ENCODE measurements around the gene ECSIT.

Gene ECSIT

DNA sequence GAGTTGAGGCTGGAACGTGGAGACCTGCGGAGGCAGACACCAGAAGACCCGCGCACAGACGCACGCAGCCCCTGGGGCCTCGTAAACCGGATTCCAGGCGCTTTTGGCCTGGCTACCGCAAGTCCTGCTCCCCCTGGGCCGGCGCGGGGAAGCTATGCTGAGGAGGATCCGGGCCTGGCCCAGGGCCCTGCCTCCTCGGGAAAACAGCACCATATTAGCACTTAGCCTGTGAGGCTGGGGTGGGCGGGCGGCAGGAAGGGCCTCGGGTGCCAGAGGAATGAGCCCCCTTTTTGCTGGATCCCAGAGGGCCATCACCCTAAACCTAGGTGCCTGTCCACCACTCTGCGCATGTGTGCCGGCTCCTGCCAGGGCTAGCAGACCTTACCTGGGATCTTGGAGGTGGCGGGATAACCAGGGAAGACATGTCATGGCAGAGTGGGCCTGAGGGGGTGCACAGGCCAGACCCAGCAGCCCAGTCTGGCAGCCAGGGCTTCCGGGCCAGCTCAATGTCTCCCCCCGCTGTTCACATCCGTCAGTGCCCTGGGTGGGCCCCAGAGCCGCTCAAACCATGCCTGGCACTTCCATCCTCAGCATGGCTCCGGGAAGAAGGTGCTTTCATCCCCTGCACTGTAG, 22.8 kb upstream of the ECSIT start:
- DNase-seq (ENCODE audit: low spot score) = no peak

DNA sequence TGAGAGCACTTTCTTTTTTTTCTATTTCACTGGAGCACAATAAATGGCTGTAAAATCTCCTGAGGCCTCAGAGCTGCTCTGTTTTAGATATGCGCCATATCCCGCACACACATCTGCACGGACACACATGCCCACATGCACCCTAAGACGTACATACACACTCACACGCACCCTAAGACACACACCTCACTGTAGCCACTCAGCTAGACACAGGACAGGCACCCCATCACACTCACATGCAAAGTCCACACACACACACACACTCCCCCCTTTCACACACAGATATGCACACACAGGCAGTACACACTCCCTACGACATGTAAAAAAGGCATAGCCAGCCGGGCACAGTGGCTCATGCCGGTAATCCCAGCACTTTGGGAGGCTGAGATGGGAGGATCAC, 21.3 kb upstream of the ECSIT start:
- DNase-seq (ENCODE audit: low spot score) = no peak

DNA sequence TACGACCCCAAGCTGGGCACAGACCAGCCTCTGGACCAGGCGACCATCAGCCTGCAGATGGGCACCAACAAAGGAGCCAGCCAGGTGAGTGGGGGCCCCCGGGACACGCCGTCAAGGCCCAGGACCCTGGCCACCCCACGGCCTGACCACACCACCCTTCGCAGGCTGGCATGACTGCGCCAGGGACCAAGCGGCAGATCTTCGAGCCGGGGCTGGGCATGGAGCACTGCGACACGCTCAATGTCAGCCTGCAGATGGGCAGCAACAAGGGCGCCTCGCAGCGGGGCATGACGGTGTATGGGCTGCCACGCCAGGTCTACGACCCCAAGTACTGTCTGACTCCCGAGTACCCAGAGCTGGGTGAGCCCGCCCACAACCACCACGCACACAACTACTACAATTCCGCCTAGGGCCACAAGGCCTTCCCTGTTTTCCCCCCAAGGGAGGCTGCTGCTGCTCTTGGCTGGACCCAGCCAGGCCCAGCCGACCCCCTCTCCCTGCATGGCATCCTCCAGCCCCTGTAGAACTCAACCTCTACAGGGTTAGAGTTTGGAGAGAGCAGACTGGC, 20.5 kb upstream of the ECSIT start:
- DNase-seq (ENCODE audit: low spot score) = no peak

DNA sequence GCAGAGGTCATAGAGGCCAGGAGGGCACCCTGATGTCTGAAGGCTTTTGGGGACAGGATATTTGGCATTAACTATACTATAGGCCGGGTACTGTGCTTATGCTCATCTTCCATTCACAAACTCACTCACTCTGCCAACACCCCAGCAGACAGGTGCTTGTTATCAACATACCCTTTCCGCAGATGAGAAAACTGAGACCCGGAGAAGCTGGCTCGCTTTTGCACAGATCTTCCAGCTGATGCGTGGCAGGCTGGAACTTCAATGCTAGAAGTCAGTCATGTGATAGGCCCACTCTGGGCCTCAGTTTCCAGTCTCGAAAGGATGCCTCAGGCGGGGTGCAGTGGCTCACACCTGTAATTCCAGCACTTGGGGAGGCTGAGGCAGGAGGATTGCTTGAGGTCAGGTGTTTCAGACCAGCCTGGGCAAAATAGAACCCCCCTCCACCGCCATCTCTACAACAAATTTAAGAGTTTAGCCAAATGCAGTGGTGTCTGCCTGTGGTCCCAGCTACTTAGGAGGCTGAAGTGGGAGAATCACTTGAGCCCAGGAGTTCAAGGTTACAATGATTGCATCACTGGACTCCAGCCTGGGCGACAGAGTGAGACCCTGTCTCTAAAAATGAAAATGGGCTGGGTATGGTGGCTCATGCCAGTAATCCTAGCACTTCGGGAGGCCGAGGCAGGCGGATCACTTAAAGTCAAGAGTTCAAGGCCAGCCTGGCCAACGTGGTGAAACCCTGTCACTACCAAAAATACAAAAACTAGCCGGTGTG, 19.2 kb upstream of the ECSIT start:
- DNase-seq (ENCODE audit: low spot score) = no peak

DNA sequence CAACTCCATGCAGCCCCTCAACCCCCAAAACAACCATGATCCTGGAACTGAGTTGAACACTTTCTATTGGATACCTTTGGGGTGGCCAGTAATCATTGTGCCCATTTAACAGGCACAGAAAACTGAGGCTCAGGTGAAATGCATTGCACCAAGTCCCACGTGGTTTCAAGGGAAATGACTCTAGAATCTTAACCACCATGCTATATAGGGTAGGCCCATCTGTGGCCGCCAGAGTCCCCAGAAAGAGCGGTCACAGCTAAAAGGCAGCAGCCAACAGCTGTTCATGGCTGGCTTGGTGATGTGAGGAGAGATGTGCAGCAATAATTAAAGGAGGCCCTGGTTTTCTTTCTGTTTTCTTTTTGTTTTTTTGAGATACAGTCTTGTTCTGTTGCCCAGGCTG, 12.3 kb upstream of the ECSIT start:
- DNase-seq (ENCODE audit: low spot score) = no peak

DNA sequence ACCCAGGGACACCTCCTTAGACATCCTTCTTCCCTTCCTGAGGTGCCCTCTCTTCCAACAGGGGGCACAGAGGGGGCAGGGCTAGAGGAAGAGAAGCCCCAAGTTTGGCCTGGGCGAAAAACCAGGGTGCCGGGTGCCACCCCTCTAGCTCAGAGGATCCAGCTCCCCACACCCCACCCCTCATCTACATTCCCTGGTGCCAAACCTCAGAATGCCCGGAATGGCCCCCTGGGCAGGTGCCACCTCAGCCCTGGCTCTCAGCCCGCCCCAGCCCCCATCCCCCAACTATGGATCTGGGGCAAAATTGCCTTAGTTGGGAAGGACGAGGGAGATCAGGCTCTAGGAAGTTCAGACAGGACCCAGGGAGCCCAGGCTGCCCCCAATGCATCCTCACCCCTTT, 11.7 kb upstream of the ECSIT start:
- DNase-seq (ENCODE audit: low spot score) = no peak

DNA sequence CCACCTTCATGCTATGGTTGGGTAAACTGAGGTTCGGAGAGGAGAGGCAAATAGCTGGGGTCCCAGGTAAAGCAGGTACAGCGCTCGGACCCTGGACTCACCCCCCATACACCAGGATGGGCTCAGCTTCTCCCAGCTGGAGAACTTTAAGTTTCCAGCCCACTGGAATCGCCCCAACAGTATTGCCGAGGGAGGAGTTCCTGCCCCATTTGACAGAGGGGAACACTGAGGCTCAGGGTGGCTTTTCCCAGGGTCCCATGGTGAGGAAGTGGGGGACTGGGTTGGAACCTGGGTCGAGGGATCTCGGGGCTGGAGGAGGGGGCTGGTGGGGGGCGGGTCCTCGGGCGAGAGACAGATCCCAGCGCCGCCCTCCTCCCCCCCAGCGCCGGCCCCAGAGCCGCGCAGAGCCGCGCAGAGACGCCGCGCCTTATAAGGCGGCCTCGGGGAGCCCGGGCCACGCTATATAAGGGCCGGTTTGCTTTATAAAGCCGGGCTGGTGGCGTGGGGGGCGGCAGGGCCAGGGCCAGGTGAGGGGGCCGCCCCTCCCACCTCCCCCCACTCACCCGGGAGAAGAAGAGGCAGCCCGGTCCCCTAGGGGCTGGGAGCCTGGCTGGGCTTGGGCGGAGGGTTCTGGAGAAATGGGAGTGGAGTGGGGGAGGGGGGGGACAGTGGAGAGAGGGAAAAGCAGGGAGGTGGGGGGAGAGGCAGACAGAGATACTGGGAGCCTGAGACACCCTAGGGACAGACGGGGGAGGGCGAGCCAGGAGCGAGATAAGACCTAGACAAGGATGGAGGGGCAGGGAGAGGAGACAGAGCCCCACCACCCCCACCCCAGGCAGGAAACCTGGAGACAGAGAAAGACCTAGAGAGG, 10.8 kb upstream of the ECSIT start:
- peak; percentile 63 for DNase-seq (ENCODE audit: low spot score)

DNA sequence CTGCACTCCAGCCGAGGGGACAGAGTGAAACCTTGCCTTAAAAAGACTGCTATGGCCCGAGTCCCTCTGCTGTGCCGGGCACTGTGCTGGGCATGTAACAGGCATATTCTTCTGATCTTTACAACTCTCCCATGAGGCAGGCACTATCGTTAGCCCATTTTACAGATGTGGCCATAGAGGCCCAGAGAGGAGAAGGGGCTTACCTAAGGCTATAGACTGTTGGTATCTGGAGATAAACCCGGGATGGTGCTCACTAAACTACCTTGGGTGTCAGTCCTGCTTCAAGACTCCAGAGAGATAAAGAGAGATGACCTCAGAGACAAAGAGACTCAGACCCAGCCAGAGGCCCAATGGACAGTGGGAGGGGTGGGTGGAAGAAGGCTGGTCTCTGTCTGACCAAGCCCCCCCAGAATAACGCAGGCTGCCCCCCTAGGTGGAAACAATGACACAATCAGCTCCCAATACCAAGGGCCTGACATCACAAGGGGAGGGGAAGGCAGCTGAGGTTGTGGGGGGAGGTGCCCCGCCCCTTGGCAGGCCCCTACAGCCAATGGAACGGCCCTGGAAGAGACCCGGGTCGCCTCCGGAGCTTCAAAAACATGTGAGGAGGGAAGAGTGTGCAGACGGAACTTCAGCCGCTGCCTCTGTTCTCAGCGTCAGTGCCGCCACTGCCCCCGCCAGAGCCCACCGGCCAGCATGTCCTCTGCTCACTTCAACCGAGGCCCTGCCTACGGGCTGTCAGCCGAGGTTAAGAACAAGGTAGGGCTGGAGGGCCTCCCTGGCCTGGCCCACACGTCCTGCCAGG, 9.5 kb upstream of the ECSIT start, which contains the start of gene CNN1:
Gene CNN1, plus strand, starts transcription at position 620 of the 805 bp plus-strand sequence. Its CDS starts 77 bp downstream, at position 697.
- DNase-seq (ENCODE audit: low spot score) = peak; percentile 70

DNA sequence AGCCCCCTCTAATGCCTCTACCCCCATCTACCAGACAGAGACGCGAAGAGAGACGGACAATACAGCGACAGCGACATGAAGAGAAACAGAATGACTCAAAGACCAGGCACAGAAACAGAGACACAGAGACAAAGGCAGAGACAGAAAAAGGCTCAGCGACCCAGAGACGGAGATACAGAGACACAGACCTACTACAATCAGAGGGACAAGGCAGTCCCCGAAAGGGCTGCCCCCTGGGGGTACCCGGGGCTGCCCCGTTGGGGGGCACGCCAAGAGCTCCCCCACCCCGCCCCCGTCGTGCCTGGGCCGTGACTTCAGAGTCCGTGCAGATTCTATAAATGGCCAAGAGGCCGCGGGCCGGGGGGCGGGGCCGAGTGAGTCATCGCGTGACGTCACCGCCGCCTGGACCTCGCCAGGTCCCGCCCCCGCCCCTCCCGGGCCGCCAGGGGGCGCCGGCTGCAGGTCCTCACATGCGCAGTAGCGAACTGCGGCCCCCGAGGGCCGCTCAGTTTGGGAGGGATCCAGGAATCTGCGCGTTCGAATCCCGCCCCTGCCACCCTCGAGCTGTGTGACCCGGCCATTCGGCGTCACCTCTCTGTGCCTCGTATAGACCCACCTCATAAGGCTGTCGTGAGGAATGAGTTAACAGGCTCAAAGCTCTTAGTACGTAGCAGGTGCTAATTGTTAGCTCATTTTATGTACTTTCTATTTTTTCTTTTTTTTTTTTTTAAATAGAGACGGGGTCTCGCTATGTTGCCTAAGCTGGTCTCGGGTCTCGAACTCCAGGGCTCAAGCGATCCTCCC, 7.1 kb upstream of the ECSIT start:
- peak; percentile 83 for DNase-seq (ENCODE audit: low spot score)

DNA sequence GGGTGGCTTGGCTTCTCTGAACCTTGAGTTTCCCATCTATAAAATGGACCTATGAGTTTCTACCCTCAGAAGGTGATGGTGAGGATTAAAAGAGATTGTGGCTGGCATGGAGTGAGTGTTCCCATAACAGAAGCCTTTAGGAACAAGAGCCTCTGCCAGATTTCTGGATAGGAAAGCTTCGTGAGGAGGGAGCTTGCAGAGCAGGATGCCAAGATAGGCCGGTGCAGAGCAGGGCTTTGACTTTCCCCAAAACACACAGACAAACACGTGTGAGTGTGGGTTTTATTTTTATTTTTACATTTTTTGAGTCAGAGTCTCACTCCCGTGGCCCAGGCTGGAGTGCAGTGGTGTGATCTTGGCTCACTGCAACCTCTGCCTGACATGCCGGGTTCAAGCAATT, 6.0 kb upstream of the ECSIT start:
- no peak for DNase-seq (ENCODE audit: low spot score)

DNA sequence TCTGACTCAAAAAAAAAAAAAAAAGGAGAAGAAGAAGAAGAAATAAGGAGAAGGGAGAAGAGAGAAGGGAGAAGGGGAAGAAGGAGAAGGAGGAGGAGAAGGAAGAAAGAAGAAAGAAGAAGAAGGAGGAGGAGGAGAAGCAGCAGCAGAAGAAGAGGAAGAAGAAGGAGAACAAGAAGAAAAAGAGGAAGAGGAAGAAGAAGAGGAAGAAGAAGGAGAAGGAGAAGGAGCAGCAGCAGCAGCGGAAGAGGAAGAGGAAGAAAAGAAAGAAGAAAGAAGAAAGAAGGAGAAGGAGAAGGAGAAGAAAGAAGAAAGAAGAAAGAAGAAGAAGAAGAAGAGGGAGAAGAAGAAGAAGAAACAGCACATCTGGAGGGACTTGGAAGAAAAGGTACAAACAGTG, 5.6 kb upstream of the ECSIT start:
- no peak for DNase-seq (ENCODE audit: low spot score)

DNA sequence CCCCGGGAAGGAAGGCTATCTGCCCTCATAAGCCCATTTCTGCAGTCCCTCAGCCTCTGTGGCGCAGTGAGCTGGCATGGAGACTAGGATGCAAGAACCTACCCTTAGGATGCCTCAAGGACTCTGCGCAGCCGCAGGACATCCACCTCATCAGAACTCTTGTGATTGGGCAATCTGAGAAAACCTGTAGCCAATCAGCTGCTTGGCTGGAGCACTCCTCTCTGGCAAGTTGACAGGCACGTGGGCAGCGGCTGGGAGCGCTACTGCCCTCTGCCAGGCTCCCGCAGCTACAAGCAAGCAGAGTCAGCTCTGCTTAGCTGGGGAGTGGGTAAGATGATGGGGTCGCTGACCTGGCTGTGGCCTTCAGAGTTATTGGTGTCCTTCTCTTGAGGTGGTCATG, 1.5 kb upstream of the ECSIT start:
- peak; percentile 97 for DNase-seq (ENCODE audit: low spot score)

DNA sequence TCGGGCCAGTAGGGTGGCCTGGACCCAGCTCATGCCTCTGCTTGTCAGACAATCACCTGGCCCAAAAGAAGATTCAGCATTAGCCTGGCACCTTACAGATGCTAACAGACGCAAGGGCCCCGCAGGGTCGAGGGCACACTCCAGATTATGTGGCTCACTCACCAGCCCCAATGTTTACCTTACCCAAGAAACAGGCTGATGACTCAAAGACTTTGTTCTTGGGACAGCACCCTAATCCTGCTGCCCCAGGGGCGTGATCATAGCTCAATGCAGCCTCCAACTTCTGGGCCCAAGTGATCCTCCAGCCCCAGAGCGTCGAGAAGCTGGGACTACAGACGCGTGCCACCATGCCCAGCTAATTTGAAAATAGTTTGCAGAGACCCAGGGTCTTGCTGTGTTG, 9.8 kb downstream of the ECSIT start:
- DNase-seq (ENCODE audit: low spot score) = no peak

DNA sequence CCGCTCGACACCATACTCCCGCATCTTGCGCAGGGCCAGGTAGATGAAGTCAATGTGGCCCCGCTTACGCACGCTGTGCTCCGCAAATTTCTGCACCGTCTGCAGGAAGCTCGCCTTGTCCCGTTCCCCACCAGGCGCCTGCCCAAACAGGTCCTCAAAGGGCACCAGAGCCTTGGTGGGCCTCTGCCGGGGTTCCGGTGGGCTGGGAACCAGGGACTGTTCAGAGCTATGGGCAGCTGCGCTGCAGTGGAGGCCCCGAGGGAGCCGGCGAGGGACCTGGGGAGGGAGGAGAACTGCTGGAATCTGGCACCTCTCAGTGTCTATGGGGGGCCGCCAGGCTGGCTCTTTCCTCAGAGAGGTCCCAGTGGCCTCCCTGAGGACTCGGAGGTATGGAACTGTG, 15.0 kb downstream of the ECSIT start:
- no peak for DNase-seq (ENCODE audit: low spot score)

DNA sequence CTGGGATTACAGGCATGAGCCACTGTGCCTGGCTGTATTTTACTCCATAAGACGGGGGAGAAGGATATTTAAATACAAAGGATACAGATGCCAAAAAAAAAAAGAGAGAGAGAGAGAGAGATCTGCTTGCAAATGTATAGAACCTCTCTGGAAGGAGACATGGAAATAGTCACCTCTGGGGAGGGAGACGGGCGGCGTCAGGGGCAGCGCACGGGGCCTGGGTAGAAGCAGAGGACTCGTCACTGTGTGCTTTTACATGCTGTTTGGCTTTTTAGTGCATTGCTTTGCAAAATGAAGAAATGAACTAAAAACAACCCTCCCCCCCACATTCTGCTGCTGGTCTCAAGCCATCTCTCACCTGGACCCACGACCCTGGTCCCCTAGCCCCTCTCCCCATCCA, 18.5 kb downstream of the ECSIT start:
- DNase-seq (ENCODE audit: low spot score) = no peak

DNA sequence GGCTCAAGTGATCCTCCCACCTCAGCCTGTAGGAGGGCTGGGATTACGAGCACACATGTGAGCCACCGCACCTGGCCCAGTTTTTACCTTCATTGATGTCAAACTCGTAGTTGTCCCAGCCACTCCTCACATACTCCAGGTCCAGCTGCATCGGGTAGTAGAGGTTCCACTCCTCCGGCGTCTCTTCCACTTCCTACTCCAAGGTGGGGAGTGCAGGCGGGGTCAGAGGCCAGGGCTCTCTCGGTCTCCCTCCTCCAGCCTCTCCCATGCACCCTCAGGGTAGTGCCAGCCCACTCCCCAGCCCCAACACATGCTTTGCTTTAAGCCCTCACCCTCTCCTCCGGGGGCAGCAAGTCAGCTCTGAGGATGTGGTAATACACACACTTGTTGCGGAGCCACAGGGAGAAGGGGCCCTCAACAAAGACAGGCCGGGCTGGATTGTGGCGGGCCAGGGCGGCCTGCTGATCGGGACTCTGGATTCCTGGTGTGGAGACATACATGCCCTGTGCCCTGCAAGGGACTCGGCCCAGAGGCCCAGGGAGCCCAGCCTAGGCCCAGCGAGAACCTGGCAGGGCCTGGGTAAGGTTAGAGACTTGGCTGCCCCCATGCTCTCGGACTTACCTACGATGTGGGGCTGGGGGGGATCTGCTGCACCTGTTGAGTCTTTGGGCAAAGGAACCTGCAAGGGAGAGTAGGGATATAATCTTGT, 21.4 kb downstream of the ECSIT start:
- no peak for DNase-seq (ENCODE audit: low spot score)

DNA sequence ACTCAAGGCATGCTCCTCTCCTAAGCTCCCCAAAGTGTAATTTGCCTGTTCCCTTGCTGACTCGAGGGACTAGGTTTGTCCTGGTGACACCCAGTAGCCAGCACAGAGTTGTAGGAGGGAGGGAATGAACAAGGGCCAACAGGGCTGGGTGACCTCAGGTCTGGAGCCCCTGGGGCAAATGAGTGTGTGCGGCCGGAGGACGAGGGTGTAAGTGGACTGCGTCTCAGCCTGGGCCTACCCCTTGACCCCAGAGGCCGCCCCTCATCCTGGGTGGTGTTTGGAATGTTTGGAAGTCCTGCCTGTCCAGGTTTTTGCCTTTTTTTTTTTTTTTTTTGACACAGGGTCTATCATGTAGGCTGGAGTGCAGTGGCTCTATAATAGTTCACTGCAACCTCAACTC, 22.0 kb downstream of the ECSIT start:
- DNase-seq (ENCODE audit: low spot score) = no peak

DNA sequence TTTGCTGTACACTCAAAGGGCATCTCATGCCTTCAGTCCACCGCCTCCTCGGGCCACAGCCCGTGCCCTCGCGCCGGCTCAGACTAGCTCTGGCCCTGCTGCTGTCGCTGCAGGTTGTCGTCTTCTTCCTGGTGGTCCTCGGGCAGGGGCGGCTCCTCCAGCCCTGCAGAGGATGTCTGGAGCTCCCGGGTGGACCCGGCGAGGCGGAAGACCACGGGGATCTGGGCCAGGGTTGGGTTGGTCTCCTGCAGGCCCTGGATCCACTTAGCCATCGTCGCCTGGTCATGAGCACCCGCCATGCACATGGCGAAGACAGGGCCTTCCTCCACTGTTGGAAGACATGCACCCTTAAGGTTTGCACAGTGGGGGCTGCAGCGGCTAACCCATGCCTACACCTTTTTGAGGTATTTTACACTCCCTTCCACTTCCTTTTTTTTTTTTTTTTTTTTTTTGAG, 22.8 kb downstream of the ECSIT start:
- no peak for DNase-seq (ENCODE audit: low spot score)

DNA sequence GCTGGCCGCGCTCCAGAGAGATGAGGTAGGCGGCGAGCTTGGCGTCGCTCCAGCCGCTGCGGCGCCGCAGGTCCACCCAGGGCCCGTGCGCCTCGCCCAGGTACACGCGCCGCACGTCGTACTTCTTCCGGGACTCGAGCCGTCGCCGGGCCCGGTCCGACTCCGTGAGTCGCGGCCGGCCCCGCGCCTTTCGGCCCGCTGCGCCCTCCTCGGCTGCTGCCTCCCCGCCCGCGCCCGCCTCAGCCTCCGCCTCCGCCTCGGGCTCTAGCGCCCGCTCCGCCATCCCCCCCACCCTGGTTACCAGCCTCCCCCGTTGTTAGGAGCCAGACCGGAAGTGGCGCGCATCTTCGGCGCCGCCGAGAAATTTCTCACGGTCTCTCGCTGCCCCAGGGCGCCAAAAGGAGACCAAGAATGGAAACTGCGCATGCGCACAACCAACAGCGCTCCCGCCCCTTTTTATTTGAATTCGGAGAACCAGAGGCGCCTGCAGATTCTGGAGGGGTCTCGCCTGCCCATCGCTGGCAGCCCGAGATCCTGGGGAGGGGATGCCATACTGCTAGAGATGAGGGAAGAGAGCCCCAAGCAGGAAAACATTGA, 23.3 kb downstream of the ECSIT start, which contains the start of gene ZNF653:
Gene ZNF653, minus strand, starts transcription at position 336 of the 597 bp plus-strand sequence. Its CDS starts 53 bp downstream, at position 283.
- DNase-seq (ENCODE audit: low spot score) = peak; percentile 94
